H54 (cell line): ENCODE measurements around the gene ZNF248.

Source experiments
- DNase-seq: peaks from one replicate; pipeline ENCODE4 v3.0.0; 2011; ENCODE audit warnings: low spot score, mixed read lengths; ENCODE audit not compliant: insufficient read length
- FAIRE-seq: peaks from 3 replicates; lab custom pipeline; 2011; peaks lifted over from hg19 to GRCh38; lab: Jason Lieb, UNC
- POLR2A ChIP-seq: IDR thresholded peaks from 2 replicates; pipeline ENCODE4 v1.6.1; 2011; ENCODE audit warnings: low read depth, mild to moderate bottlenecking, low read length

ZNF248 gene

DNA sequence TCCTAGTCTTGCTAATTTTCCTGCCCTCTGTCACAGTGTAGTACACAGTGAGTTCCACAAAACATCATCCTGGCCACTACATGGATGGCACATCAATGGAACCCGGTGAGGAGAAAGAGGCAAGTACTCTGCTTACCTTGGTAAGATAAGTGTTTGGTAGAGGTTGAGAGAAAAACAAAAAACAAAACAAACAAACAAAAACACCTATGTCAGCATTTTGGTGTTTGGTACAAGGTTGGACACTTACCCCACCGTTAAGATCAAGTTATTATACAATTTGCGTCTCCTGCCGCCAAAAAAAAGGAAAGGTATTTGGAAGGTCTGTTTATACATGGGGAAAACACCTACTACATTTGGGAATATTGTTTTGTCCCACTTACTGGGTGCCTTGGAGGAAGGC is 72.7 kb downstream of the ZNF248 start:
- FAIRE-seq = no peak
- no peak for TF ChIP-seq POLR2A
- no peak for DNase-seq

DNA sequence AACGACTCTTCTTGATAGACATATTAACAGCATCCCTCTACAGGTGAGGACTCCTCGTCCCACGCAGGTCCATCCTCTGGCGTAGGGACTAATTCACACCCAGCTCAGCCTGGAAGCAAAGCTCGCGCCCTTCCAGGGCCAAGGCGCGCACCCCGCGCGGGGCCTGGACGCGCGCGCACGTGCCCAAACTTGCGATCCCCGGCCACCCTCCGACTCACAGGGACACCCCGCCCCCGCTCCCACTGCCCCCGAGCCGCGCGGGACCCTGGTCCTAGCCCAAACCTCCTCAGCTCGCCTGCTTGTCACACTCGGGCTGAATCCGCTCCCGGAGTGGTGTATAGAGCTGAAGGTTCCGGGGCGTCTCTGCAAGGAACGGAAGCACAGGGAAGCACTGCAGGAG is 76.9 kb downstream of the ZNF248 start:
- DNase-seq = no peak
- no peak for FAIRE-seq
- TF ChIP-seq POLR2A = no peak

DNA sequence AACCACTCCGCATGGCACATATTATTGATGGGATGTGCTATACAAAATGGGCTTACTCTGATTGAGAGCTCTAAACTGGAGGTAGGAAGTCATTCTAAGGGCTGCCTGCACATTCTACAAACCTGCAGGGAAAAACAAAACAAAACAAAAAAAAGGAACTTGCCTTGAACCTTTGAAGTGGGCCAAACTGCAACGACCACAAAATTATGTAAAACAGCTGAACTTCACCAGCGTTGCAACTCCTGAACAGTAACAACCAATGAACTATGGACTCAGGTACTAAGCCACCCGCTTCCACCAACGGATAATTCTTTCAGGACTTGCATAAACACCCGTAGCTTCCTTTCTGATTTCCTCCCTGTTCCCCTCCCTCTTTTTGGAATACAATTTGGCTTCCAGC is 80.4 kb downstream of the ZNF248 start:
- DNase-seq = no peak
- TF ChIP-seq POLR2A = no peak
- no peak for FAIRE-seq

DNA sequence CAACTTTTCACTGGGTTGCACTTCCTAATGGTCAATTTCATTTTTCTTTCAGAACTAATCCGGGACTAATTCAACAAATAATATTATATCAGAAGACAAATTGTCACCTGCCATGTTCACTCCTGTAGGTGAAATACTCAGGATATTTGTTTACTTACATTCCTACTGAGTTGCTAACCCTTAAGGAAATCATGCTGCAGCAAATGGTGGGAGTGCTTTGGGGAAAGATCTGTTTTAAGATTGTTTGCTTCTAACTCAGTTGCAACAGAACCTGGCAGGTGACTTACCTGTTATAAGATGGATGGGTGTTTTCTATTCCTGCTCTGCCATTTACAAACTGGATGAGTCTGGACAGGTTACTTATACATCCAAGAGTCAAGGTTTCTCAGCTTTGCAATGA is 81.8 kb downstream of the ZNF248 start:
- no peak for DNase-seq
- no peak for FAIRE-seq
- TF ChIP-seq POLR2A = no peak

DNA sequence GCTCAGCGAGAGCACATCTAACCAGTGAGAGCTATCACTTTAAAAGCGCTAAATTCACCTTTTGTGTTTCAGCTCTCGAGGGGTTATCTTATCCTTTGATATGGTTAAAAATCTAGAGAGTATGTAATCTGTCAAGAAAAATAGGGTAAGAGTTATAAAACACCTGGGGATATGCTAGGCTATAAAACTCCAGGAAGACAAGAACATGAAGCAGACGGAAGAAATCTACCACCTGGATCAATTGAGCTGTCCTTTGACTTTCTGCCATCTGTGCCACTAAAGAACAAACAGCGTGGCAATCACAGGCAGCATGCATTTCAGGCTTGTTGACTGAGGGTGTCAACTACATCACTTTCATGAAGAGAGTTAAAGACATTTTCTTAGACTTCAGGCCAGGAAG is 83.1 kb downstream of the ZNF248 start:
- no peak for DNase-seq
- TF ChIP-seq POLR2A = no peak

DNA sequence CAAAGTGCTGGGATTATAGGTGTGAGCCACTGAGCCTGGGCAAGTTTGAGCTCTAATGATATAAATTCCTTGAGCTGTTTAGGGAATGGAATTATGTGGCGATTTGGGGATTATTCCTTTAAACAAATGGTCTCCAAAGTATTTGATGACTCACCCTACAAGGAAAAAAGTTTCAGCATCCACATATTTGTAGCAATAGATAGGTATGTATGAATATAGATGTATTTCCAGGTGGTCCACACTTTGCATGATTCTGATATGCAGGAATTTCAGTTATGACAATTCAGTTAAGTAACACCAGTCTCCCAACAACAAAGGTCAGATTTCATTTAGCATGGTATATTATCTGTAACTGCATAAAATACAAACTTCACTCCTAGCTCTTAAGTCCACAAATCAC is 92.2 kb downstream of the ZNF248 start:
- TF ChIP-seq POLR2A = no peak
- no peak for FAIRE-seq

More for the DNA sequence above, 83.1 kb downstream of the ZNF248 start:
- FAIRE-seq = no peak

GRCh38 chr10:37763132-37763531 is 94.3 kb downstream of the ZNF248 start:
- DNase-seq = no peak
- TF ChIP-seq POLR2A = no peak
- FAIRE-seq = no peak

More for the DNA sequence above, 92.2 kb downstream of the ZNF248 start:
- DNase-seq = no peak

DNA sequence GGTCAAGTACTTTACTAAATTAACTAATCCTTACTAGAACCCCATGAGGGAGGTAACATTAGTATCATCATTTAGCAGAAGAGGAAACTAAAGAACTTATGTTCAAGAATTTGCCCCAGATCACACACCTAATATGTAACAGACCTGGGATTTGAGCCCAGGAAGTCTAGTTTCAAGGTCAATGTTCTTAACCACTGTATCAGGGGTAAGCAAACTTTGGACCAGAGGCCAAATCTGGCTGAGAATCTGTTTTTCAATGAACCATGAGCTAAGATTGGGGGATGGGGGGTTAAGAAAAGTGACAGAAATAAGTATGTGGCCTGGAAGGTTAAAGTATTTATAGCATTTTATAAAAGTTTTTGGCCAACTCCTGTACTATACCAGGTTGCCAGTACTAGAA is 95.1 kb downstream of the ZNF248 start:
- TF ChIP-seq POLR2A = no peak
- FAIRE-seq = no peak
- DNase-seq = no peak

- no peak for TF ChIP-seq POLR2A
- FAIRE-seq (no peak), DNase-seq (no peak)
Measured at GRCh38 chr10:37760817-37761216, 96.6 kb downstream of the ZNF248 start.

GRCh38 chr10:37758074-37758473 is 99.3 kb downstream of the ZNF248 start:
- DNase-seq (no peak), FAIRE-seq (no peak)
- no peak for TF ChIP-seq POLR2A

DNA sequence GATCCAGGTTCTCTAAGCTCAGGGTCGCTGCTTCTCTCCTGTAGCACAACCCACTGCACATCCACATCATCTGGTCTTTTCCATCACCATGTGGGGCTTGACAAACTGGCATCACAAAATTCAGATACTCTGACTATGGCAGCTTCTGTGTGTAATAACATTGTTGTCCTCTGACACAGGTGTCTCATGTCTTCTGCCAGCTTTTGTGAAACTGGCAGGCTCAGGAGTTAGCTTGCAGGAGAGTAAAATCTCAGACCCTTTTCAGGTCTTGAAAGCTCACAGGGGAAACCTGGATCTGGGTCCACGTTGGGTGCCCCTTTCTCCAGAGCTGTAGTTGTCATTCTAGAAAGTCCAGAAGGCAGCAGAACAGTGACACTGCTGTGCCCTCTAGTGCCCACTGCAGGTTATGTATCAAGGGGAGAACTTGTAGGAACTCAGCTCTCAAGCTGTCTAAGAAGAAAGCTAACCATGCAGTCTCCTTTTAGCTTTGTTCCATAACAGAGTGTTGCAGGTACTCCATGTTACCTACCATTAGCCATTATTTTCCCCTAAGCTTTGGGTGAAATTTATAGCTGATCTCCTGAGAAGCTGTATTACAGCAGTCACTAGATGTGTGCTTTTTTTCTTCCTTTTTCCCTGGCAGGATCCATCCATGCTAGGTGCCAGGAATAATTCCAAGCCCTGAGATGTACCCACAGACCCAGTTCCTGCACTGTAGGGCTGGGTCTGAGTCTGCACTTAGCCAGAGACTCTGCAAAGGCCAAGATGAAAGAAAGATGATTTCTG is 102.7 kb downstream of the ZNF248 start:
- DNase-seq = peak; percentile 15
- peak; percentile 11 for FAIRE-seq
- TF ChIP-seq POLR2A = no peak

DNA sequence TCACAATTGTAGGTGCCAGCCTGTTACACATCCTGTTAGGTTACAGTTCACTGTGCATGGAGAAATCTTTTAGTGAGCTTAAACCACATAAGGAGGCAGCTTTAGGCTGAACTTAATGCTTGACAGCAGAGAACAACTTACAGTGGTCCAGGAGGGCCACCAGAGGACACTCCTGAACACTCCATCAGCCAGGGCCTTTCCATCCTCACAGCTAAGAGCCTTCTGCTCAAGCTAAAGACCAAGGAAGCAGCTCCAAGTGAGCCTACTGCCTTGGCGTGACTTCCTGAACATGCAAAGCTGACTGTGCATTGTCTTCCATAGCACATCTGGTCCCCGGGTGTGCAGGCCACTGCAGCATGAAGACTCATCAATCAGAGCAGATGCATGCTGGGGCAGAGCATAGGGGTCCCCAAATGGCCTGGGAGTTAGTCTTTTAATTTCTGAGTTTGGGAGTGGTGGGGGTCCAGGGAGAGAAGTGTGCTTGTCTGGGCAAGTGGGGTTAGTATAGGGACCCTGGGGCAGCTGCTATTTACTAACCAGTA is 105.0 kb downstream of the ZNF248 start:
- TF ChIP-seq POLR2A = no peak
- FAIRE-seq = no peak
- DNase-seq = no peak

DNA sequence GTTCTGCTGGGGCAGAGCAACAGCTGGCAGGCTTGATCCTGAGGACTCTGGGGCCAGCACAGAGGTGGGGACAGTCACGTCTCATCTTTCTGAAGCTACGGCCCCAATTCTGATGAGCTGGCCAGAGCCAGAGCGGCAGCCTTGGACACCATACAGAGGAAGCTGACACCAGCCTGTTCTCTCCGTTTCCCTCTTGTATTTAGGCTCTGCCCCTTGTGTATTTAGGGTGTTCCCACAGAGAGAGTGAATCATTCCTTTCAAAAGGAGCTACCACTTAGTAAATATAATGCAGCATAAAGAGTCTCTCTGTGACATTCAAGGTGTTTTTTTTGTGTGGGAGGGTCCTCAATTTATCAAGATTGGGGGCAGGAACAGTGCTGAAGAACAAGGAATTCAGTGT is 109.2 kb downstream of the ZNF248 start:
- DNase-seq = no peak
- FAIRE-seq = no peak
- no peak for TF ChIP-seq POLR2A

DNA sequence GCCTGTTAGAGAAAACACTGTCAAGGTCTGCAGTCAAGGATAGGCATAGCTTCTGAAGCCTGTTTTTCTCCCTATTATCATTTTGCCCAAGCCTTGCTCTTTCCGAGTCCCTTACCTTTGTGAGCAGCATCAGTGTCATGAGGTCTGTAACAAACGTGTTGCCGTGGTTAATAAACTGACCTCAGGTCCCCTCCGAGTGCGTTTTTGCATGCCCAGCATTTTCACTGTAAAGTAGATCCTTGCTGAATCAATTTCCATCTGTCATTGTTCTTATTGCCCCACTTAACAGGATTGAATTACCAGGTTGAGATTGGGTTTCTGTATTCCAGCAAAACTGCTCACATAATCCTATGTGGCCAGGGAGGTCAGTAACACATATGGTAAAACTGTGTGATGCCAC is 110.3 kb downstream of the ZNF248 start:
- DNase-seq = no peak
- no peak for FAIRE-seq
- no peak for TF ChIP-seq POLR2A

DNA sequence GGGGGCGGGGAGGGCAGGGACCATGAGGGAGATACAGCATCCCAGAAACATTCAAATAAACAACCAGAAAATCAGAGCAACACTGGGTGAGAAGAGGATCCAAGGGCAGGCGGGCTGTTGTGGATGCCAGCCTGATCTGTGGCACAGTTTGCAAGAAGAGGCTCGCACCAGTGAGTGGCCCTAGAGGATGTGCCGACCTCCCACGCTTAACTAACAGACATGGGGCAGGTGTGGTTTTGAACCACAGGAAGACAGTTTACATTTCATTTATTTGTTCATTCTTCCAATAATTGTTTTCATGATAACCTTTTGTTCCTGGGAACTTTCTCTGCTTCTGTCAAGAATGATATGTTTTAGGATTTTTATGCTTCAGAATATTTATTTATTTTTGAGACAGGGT is 115.6 kb downstream of the ZNF248 start:
- no peak for TF ChIP-seq POLR2A
- FAIRE-seq (no peak), DNase-seq (no peak)
